Neural cell (in vitro differentiated cells): ENCODE data around the gene PRELP. TPM values are rescaled to one million over a fixed set of nuclear protein-coding genes. Genes with fewer than 3 reads are reported as not detected.

ENCODE experiments used
- H2AFZ ChIP-seq: fragments of 200-600, 300-800 bp; sonication (generic), shearing (Covaris generic); 2 replicates; pipeline ENCODE4 v1.6.0; 2014; ENCODE audit warnings: low read depth, mild to moderate bottlenecking, antibody characterized with exemption, low read length, moderate library complexity
- H3F3A ChIP-seq: fragments of 200-600 bp; shearing (Covaris generic); 2 replicates; pipeline ENCODE4 v1.6.1; 2016; ENCODE audit warnings: mild to moderate bottlenecking, moderate library complexity, mixed read lengths, antibody characterized with exemption, low read length; ENCODE audit not compliant: insufficient read depth, poor library complexity, severe bottlenecking
- H3K27ac ChIP-seq: fragments of 200-600, 300-800 bp; sonication (generic), shearing (Covaris generic); 2 replicates; pipeline ENCODE4 v1.5.1; 2014; ENCODE audit warnings: mild to moderate bottlenecking, low read length, moderate library complexity
- H3K27me3 ChIP-seq: fragments of 300-800, 200-600 bp; sonication (generic), shearing (Covaris generic); 2 replicates; pipeline ENCODE4 v1.6.0; 2014; ENCODE audit warnings: mild to moderate bottlenecking, low read depth, low read length, moderate library complexity; ENCODE audit not compliant: insufficient read depth
- H3K36me3 ChIP-seq: fragments of 300-800, 200-600 bp; sonication (generic), shearing (Covaris generic); 2 replicates; pipeline ENCODE4 v1.5.1; 2014; ENCODE audit warnings: mild to moderate bottlenecking, antibody characterized with exemption, low read length, moderate library complexity; ENCODE audit not compliant: insufficient read depth
- H3K4me2 ChIP-seq: fragments of 300-800, 200-600 bp; sonication (generic), shearing (Covaris generic); 2 replicates; pipeline ENCODE4 v1.6.0; 2014; ENCODE audit warnings: mild to moderate bottlenecking, low read length
- H3K4me3 ChIP-seq: fragments of 300-800, 200-600 bp; sonication (generic), shearing (Covaris generic); 2 replicates; pipeline ENCODE4 v1.5.1; 2014; ENCODE audit warnings: mild to moderate bottlenecking, low read length, moderate library complexity
- H3K79me2 ChIP-seq: fragments of 200-600 bp; shearing (Covaris generic); replicated peaks from 2 replicates; pipeline ENCODE4 v1.6.0; 2014; ENCODE audit warnings: mild to moderate bottlenecking, low read length, moderate library complexity; ENCODE audit not compliant: insufficient read depth
- H3K9ac ChIP-seq: fragments of 300-800, 200-600 bp; sonication (generic), shearing (Covaris generic); 2 replicates; pipeline ENCODE4 v1.6.1; 2016; ENCODE audit warnings: mild to moderate bottlenecking, low read length, mixed read lengths
- H3K9me2 ChIP-seq: fragments of 200-600 bp; shearing (Covaris generic); 2 replicates; pipeline ENCODE4 v1.6.1; 2016; ENCODE audit warnings: mild to moderate bottlenecking, low read length, mixed read lengths; ENCODE audit not compliant: insufficient read depth
- H3K9me3 ChIP-seq: fragments of 200-600, 300-800 bp; sonication (generic), shearing (Covaris generic); 2 replicates; pipeline ENCODE4 v1.6.1; 2016; ENCODE audit warnings: mild to moderate bottlenecking, mixed run types, low read length, moderate library complexity, mixed read lengths
- H4K20me1 ChIP-seq: fragments of 200-600 bp; shearing (Covaris generic); 2 replicates; pipeline ENCODE4 v1.6.1; 2016; ENCODE audit warnings: mild to moderate bottlenecking, mixed run types; ENCODE audit not compliant: insufficient read depth
- EP300 ChIP-seq: fragments of 450-650 bp; conservative IDR thresholded peaks from 2 replicates; pipeline ENCODE4 v1.6.1; 2014; ENCODE audit warnings: antibody characterized with exemption, mild to moderate bottlenecking, moderate library complexity; ENCODE audit not compliant: poor library complexity, severe bottlenecking
- EZH2 ChIP-seq: fragments of 200-600, 300-800 bp; shearing (Covaris generic), sonication (generic); IDR thresholded peaks from 2 replicates; pipeline ENCODE4 v1.6.1; 2014; ENCODE audit warnings: antibody characterized with exemption, low read length, borderline replicate concordance, mild to moderate bottlenecking; ENCODE audit not compliant: insufficient read depth, poor library complexity, severe bottlenecking
- MXI1 ChIP-seq: fragments of 450-650 bp; conservative IDR thresholded peaks from 2 replicates; pipeline ENCODE4 v1.6.1; 2014; ENCODE audit warnings: antibody characterized with exemption, mild to moderate bottlenecking; ENCODE audit not compliant: poor library complexity, severe bottlenecking
- POLR2AphosphoS5 ChIP-seq: IDR thresholded peaks from 2 replicates; pipeline ENCODE4 v1.6.1; 2012
- RAD21 ChIP-seq: fragments of 450-650 bp; conservative IDR thresholded peaks from 2 replicates; pipeline ENCODE4 v1.6.1; 2014; ENCODE audit warnings: antibody characterized with exemption, mild to moderate bottlenecking, moderate library complexity
- SMC3 ChIP-seq: fragments of 450-650 bp; conservative IDR thresholded peaks from 2 replicates; pipeline ENCODE4 v1.6.1; 2014; ENCODE audit warnings: antibody characterized with exemption, mild to moderate bottlenecking, moderate library complexity; ENCODE audit not compliant: poor library complexity
- TAF1 ChIP-seq: IDR thresholded peaks from 2 replicates; pipeline ENCODE4 v1.6.1; 2012; ENCODE audit warnings: low read depth
- polyA plus RNA-seq: library from polyadenylated mRNA; depleted of rRNA; stranded (reverse); fragments of >200 nt; gene quantifications from 2 replicates; pipeline ENCODE4 v1.2.3, GENCODE V29; 2014
- TF ChIP-seq, protein P1 (sequence below): fragments of 450-650 bp; IDR thresholded peaks from 2 replicates; pipeline ENCODE4 v1.5.1; 2014; ENCODE audit warnings: antibody characterized with exemption, mild to moderate bottlenecking, moderate library complexity; ENCODE audit not compliant: poor library complexity, severe bottlenecking
- TF ChIP-seq, protein P2 (sequence below): IDR thresholded peaks from 2 replicates; pipeline ENCODE4 v1.6.1; 2012; ENCODE audit warnings: borderline replicate concordance

PRELP gene
- polyA plus RNA-seq, 1 donor from 2014 or later: not detected

DNA sequence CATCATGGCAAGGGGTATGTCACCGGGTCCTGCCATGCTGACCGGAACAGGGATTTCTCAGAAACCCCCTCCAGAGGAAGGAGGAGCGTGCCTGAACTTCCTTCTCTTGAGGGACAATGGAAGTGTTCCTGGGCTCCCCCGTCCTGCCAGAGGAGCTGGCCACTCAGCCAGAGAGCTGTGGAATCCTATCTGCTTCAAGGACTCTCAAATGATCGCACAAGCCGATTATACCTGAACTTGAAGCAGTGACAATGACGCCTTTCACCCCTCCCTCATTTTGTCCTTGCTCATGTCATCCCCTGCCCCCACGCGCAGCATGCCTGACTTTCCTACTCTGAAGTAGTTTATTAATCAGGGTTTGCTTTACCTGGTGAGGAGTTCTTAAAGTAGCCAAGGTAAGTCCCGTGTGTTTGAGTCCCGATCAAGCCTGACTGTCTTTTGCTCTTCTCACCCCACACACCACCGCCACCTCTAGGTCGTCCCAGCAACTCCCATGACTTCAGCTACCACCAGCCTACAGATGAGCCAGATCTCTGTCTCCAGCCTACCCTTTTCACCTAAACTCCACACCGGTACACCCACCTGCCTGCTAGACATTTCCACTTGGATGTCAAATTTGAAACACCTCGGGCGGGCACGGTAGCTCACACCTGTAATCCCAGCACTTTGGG lies 25.0 kb upstream of the PRELP start:
- Histone ChIP-seq H4K20me1 (no peaks in the 10 kb centered on the region), H3K9me2 (no peaks in the 10 kb centered on the region), H3K36me3 (no peaks in the 10 kb centered on the region), H2AFZ (no peak overlapping the region), H3K27ac (no peak overlapping the region), H3K27me3 (no peaks in the 10 kb centered on the region), H3K79me2 (no peaks in the 10 kb centered on the region), H3K4me2 (no peak overlapping the region), H3K9me3 (no peaks in the 10 kb centered on the region), H3K9ac (no peak overlapping the region), H3F3A (no peaks in the 10 kb centered on the region), H3K4me3 (no peak overlapping the region)
- no peak for TF ChIP-seq SMC3
- TF ChIP-seq, protein P1, sequence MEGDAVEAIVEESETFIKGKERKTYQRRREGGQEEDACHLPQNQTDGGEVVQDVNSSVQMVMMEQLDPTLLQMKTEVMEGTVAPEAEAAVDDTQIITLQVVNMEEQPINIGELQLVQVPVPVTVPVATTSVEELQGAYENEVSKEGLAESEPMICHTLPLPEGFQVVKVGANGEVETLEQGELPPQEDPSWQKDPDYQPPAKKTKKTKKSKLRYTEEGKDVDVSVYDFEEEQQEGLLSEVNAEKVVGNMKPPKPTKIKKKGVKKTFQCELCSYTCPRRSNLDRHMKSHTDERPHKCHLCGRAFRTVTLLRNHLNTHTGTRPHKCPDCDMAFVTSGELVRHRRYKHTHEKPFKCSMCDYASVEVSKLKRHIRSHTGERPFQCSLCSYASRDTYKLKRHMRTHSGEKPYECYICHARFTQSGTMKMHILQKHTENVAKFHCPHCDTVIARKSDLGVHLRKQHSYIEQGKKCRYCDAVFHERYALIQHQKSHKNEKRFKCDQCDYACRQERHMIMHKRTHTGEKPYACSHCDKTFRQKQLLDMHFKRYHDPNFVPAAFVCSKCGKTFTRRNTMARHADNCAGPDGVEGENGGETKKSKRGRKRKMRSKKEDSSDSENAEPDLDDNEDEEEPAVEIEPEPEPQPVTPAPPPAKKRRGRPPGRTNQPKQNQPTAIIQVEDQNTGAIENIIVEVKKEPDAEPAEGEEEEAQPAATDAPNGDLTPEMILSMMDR: no peak
- TF ChIP-seq EZH2: no peak
- TF ChIP-seq, protein P2, sequence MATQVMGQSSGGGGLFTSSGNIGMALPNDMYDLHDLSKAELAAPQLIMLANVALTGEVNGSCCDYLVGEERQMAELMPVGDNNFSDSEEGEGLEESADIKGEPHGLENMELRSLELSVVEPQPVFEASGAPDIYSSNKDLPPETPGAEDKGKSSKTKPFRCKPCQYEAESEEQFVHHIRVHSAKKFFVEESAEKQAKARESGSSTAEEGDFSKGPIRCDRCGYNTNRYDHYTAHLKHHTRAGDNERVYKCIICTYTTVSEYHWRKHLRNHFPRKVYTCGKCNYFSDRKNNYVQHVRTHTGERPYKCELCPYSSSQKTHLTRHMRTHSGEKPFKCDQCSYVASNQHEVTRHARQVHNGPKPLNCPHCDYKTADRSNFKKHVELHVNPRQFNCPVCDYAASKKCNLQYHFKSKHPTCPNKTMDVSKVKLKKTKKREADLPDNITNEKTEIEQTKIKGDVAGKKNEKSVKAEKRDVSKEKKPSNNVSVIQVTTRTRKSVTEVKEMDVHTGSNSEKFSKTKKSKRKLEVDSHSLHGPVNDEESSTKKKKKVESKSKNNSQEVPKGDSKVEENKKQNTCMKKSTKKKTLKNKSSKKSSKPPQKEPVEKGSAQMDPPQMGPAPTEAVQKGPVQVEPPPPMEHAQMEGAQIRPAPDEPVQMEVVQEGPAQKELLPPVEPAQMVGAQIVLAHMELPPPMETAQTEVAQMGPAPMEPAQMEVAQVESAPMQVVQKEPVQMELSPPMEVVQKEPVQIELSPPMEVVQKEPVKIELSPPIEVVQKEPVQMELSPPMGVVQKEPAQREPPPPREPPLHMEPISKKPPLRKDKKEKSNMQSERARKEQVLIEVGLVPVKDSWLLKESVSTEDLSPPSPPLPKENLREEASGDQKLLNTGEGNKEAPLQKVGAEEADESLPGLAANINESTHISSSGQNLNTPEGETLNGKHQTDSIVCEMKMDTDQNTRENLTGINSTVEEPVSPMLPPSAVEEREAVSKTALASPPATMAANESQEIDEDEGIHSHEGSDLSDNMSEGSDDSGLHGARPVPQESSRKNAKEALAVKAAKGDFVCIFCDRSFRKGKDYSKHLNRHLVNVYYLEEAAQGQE: no peak
- TF ChIP-seq MXI1: no peak
- TF ChIP-seq TAF1: no peak
- no peak for TF ChIP-seq EP300

DNA sequence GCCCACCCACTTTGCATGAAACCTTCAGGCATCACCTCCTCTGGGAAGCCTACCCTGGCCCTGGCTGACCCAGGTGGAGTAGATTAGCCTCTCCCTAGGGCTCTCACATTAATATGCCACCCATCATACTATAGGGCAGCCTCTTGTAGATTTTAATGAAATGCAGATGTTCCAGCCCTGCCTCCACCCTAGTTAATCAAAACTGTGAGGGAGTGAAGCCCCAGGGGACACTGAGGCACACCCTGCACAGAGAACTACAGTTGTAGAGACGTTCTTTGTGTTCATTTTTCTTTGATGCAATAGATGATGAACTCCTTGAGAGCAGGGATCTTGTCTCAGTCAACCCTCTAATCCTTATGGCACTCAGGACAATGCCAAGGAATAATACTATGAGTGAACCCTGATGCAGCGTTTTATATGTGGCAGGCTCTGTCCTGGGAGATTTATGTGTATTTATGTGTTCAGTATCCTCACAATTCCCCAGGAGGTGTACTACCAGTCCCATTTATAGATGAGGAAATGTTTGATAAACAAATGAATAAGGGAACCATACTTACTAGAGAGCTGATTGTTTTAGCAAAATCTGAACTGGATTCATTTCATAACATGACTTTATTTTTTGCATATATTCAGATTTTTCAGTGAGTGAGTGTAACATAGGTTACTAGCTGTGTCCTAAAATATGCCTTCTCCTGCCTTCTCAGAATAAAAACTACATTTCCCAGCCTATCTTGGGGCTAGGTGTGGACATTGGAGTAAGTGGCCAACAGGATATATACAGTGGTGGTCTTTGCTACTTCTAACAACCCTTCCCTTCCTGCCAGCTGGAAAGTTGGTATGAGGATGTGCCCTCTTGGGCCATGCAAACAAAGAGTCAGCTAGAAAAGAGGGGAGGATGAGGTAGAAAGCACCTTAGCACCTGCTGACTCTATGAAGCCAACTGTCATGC lies 23.5 kb upstream of the PRELP start:
- H3F3A ChIP-seq: no peaks in the 10 kb centered on the region
- H4K20me1 ChIP-seq: no peaks in the 10 kb centered on the region
- no peak overlapping the region for H3K27ac ChIP-seq
- no peak overlapping the region for H3K9ac ChIP-seq
- no peaks in the 10 kb centered on the region for H3K79me2 ChIP-seq
- no peak overlapping the region for H3K4me3 ChIP-seq
- H2AFZ ChIP-seq: no peak overlapping the region
- H3K27me3 ChIP-seq: no peaks in the 10 kb centered on the region
- no peak overlapping the region for H3K4me2 ChIP-seq
- no peak for TF ChIP-seq MXI1
- TF ChIP-seq, protein P1: no peak
- no peak for TF ChIP-seq SMC3
- TF ChIP-seq, protein P2: no peak
- TF ChIP-seq EZH2: no peak
- no peak for TF ChIP-seq RAD21
- TF ChIP-seq TAF1: no peak
- no peak for TF ChIP-seq EP300
- no peak for TF ChIP-seq POLR2AphosphoS5
- H3K9me3 ChIP-seq: no peaks in the 10 kb centered on the region
- H3K36me3 ChIP-seq: no peaks in the 10 kb centered on the region
- H3K9me2 ChIP-seq: no peaks in the 10 kb centered on the region
